H1 (cell line): ENCODE results near the gene DCAF6. TPM values are rescaled to one million over a fixed set of nuclear protein-coding genes. Genes with fewer than 3 reads are reported as not detected.

Experiments
- CTCF ChIA-PET: fragments of 300-600 bp; sonication (Branson Sonifier 250); formaldehyde crosslinking; loops from one replicate; lab custom pipeline; 2021; ENCODE audit not compliant: partially characterized antibody; lab: Charles Lee
- POLR2A ChIA-PET: fragments of 300-600 bp; sonication (Branson Sonifier 250); formaldehyde crosslinking; loops from one replicate; lab custom pipeline; 2021; ENCODE audit warnings: inconsistent platforms; ENCODE audit not compliant: partially characterized antibody; lab: Charles Lee
- DNase-seq, 2 experiments: peaks; one replicate each; pipeline versions ENCODE4 v3.0.0 to v3.0.0-alpha.2; 2010 to 2022; ENCODE audit warnings: low spot score in 2 of 2, low read depth in 1 of 2, mixed read lengths in 1 of 2
- FAIRE-seq: peaks from 2 replicates; lab custom pipeline; 2011; peaks lifted over from hg19 to GRCh38; lab: Jason Lieb, UNC
- H2AFZ ChIP-seq: 2 replicates; pipeline ENCODE4 v1.8.1; 2012; ENCODE audit warnings: low read length, inconsistent platforms
- H2AK5ac ChIP-seq: 2 replicates; pipeline ENCODE4 v1.6.1; 2013; ENCODE audit warnings: low read depth, low read length
- H2BK120ac ChIP-seq: replicated peaks from 2 replicates; pipeline ENCODE3; 2013; ENCODE audit warnings: low read depth, low read length, inconsistent platforms
- H2BK12ac ChIP-seq: 2 replicates; pipeline ENCODE4 v1.6.1; 2013; ENCODE audit warnings: low read depth, low read length
- H2BK15ac ChIP-seq: 2 replicates; pipeline ENCODE4 v1.6.1; 2013; ENCODE audit warnings: low read length
- H2BK20ac ChIP-seq: 2 replicates; pipeline ENCODE4 v1.6.1; 2013; ENCODE audit warnings: low read length
- H2BK5ac ChIP-seq: 2 replicates; pipeline ENCODE4 v1.6.1; 2013; ENCODE audit warnings: low read depth, low read length
- H3K14ac ChIP-seq: 2 replicates; pipeline ENCODE4 v1.6.1; 2013; ENCODE audit warnings: inconsistent platforms; ENCODE audit not compliant: insufficient read length
- H3K18ac ChIP-seq: 2 replicates; pipeline ENCODE4 v1.6.1; 2013; ENCODE audit warnings: low read length; ENCODE audit errors: extremely low read depth
- H3K23ac ChIP-seq: 2 replicates; pipeline ENCODE4 v1.6.1; 2013; ENCODE audit warnings: inconsistent platforms; ENCODE audit not compliant: insufficient read length
- H3K23me2 ChIP-seq: 2 replicates; pipeline ENCODE4 v1.6.1; 2013; ENCODE audit warnings: low read depth, low read length
- H3K27ac ChIP-seq: 2 replicates; pipeline ENCODE4 v1.6.1; 2011; ENCODE audit warnings: low read depth, low read length, inconsistent platforms
- H3K27me3 ChIP-seq, 4 experiments: replicated peaks in 1 of 4; 1 replicate in 1 of 4; 2 replicates in 3 of 4; pipeline versions ENCODE4 v1.6.1 to v1.8.1; 2011 to 2013; ENCODE audit warnings: low read length in 3 of 4, mild to moderate bottlenecking in 3 of 4, inconsistent platforms in 2 of 4, mixed read lengths in 2 of 4, moderate library complexity in 1 of 4; ENCODE audit not compliant: control insufficient read depth in 3 of 4, insufficient read depth in 3 of 4; ENCODE audit errors: extremely low read depth in 1 of 4
- H3K36me3 ChIP-seq, 4 experiments: 2 replicates each; pipeline versions ENCODE4 v1.6.1 to v1.8.1; 2011 to 2013; ENCODE audit warnings: mild to moderate bottlenecking in 4 of 4, low read length in 3 of 4, moderate library complexity in 2 of 4, control low read depth in 1 of 4, inconsistent platforms in 1 of 4; ENCODE audit not compliant: insufficient read depth in 4 of 4, control insufficient read depth in 2 of 4
- H3K4ac ChIP-seq: replicated peaks from 2 replicates; pipeline ENCODE3; 2013; ENCODE audit warnings: low read length, low read depth, mixed read lengths, inconsistent platforms; ENCODE audit not compliant: insufficient read length
- H3K4me1 ChIP-seq, 4 experiments: replicated peaks in 1 of 4; 1 replicate in 1 of 4; 2 replicates in 3 of 4; pipeline versions ENCODE4 v1.6.1 to v1.8.1; 2011 to 2013; ENCODE audit warnings: low read length in 3 of 4, inconsistent platforms in 2 of 4, mixed read lengths in 1 of 4; ENCODE audit not compliant: insufficient read depth in 4 of 4, control insufficient read depth in 3 of 4
- H3K4me2 ChIP-seq, 2 experiments: 2 replicates each; pipeline versions ENCODE4 v1.6.1 to v1.8.1; 2011 to 2013; ENCODE audit warnings: low read depth in 2 of 2, low read length in 2 of 2, control low read depth in 1 of 2, inconsistent platforms in 1 of 2, mild to moderate bottlenecking in 1 of 2; ENCODE audit not compliant: insufficient read depth in 1 of 2
- H3K4me3 ChIP-seq, 4 experiments: fragments of 200-600, 300-600 bp in 1 of 4; sonication (generic), shearing (Covaris generic), sonication (Bioruptor Twin) in 1 of 4; 2 replicates each; pipeline versions ENCODE4 v1.5.1 to v1.8.1; 2011 to 2016; ENCODE audit warnings: low read length in 4 of 4, low read depth in 3 of 4, control low read depth in 2 of 4, inconsistent platforms in 2 of 4, mild to moderate bottlenecking in 2 of 4, mixed read lengths in 1 of 4, moderate library complexity in 1 of 4; ENCODE audit not compliant: insufficient read depth in 2 of 4; ENCODE audit errors: extremely low read depth in 1 of 4
- H3K56ac ChIP-seq: replicated peaks from 2 replicates; pipeline ENCODE3; 2013; ENCODE audit warnings: low read depth, mild to moderate bottlenecking, mixed read lengths, low read length, inconsistent platforms; ENCODE audit not compliant: insufficient read length
- H3K79me1 ChIP-seq: 2 replicates; pipeline ENCODE4 v1.6.1; 2013; ENCODE audit warnings: low read depth, low read length, control low read depth
- H3K79me2 ChIP-seq, 2 experiments: 2 replicates each; pipeline versions ENCODE4 v1.6.1 to v1.8.1; 2012 to 2013; ENCODE audit warnings: low read length in 2 of 2, mild to moderate bottlenecking in 2 of 2, inconsistent platforms in 1 of 2; ENCODE audit not compliant: insufficient read depth in 2 of 2, control insufficient read depth in 1 of 2
- H3K9ac ChIP-seq, 4 experiments: replicated peaks in 1 of 4; 1 replicate in 1 of 4; 2 replicates in 3 of 4; pipeline versions ENCODE4 v1.6.1 to v1.8.1; 2011 to 2013; ENCODE audit warnings: low read depth in 3 of 4, low read length in 3 of 4, control low read depth in 2 of 4, mild to moderate bottlenecking in 2 of 4, moderate library complexity in 2 of 4, inconsistent platforms in 1 of 4; ENCODE audit errors: extremely low read depth in 1 of 4
- H3K9me3 ChIP-seq, 2 experiments: 2 replicates each; pipeline versions ENCODE4 v1.6.1 to v1.8.1; 2012 to 2013; ENCODE audit warnings: mild to moderate bottlenecking in 2 of 2, moderate library complexity in 2 of 2, control low read depth in 1 of 2, inconsistent platforms in 1 of 2, low read depth in 1 of 2, low read length in 1 of 2, mixed read lengths in 1 of 2; ENCODE audit not compliant: insufficient read depth in 2 of 2
- H4K20me1 ChIP-seq, 2 experiments: replicated peaks in 1 of 2; 2 replicates each; pipeline versions ENCODE3 to v1.8.1; 2011 to 2013; ENCODE audit warnings: inconsistent platforms in 2 of 2, low read length in 2 of 2, mild to moderate bottlenecking in 1 of 2; ENCODE audit not compliant: insufficient read depth in 2 of 2, control insufficient read depth in 1 of 2
- H4K5ac ChIP-seq: 2 replicates; pipeline ENCODE4 v1.6.1; 2013; ENCODE audit warnings: low read length, low read depth, mixed read lengths, inconsistent platforms; ENCODE audit not compliant: insufficient read length
- H4K8ac ChIP-seq: 2 replicates; pipeline ENCODE4 v1.8.0; 2013; ENCODE audit warnings: mild to moderate bottlenecking, moderate library complexity, low read length, inconsistent platforms; ENCODE audit not compliant: insufficient read depth; ENCODE audit errors: extremely low read depth
- H4K91ac ChIP-seq: replicated peaks from 2 replicates; pipeline ENCODE3; 2013; ENCODE audit warnings: low read length, mixed read lengths, inconsistent platforms; ENCODE audit not compliant: insufficient read length
- KDM5A ChIP-seq: fragments of 200-600 bp; IDR thresholded peaks from 2 replicates; pipeline ENCODE4 v1.7.1; 2012; ENCODE audit warnings: mild to moderate bottlenecking, low read length, inconsistent platforms, mixed read lengths
- WGBS, 2 experiments: shearing (Covaris generic) in 1 of 2; methylation state at CpG; one replicate each; pipeline versions ENCODE4 v1.1.6 to v1.1.7; 2013 to 2015; ENCODE audit warnings: low lambda C conversion rate in 2 of 2, mixed read lengths in 2 of 2, inconsistent platforms in 1 of 2, low coverage in 1 of 2, missing lambda C conversion rate in 1 of 2; ENCODE audit not compliant: insufficient replicate concordance in 2 of 2, insufficient coverage in 1 of 2, insufficient read length in 1 of 2; ENCODE audit errors: extremely low coverage in 1 of 2, missing lambda C conversion rate in 1 of 2; 5-methylcytosine and 5-hydroxymethylcytosine counted together
- polyA plus RNA-seq, 7 experiments: library from polyadenylated mRNA; depleted of rRNA in 3 of 7; stranded (reverse) in 5 of 7; unstranded in 2 of 7; fragments of >200 nt in 5 of 7; fragments of 200-250 nt in 2 of 7; gene quantifications; 1 replicate in 5 of 7; 2 replicates in 1 of 7; 4 replicates in 1 of 7; pipeline versions ENCODE4 v1.2.1 to v1.2.3, GENCODE V29; 2011 to 2013; ENCODE audit warnings: missing spikeins in 2 of 7, mixed read lengths in 2 of 7
- total RNA-seq: library from RNA; stranded (reverse); fragmentation: NEBNext Ultra II Directional; extraction: Animal tissue kit (Norgen Biotek cat#: 25700); gene quantifications from 2 replicates; pipeline ENCODE4 v1.2.1, GENCODE V29; 2021
- TF ChIP-seq, protein P1 (sequence below): IDR thresholded peaks from 2 replicates; pipeline ENCODE4 v1.6.1; 2012; ENCODE audit warnings: inconsistent platforms
- TF ChIP-seq, protein P2 (sequence below), 3 experiments: IDR thresholded peaks; 1 replicate in 2 of 3; 2 replicates in 1 of 3; pipeline versions ENCODE4 v1.5.1 to v1.6.1; 2011; ENCODE audit warnings: low read length in 3 of 3, mild to moderate bottlenecking in 3 of 3, inconsistent platforms in 2 of 3, low read depth in 1 of 3, moderate library complexity in 1 of 3; ENCODE audit not compliant: insufficient read depth in 1 of 3; ENCODE audit errors: control extremely low read depth in 1 of 3

DCAF6 gene
- total and polyA plus RNA-seq, 2 of the 8 experiments (the other 6 are each of a cell fraction or from before 2014, with no cell fraction given), result 12.3 to 17.4 TPM

DNA sequence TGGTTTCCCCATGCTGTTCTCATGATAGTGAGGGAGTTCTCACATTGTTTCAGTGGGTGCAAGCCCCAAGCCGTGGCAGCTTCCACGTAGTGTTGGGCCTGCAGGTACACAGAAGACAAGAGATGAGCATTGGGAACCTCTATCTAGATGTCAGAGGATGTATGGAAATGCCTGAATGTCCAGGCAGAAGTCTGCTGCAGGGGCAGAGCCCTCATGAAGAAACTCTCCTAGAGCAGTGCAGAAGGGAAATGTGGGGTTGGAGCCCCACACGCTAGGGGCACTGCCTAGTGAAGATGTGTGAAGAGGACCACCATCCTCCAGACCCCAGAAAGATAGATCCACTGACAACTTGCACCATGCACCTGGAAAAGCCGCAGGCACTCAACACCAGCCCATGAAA, 183.3 kb downstream of the DCAF6 start:
- H3K4me1 ChIP-seq, result no peaks in the 10 kb centered on the region
- no peak for DNase-seq
- H2AK5ac ChIP-seq, result no peak overlapping the region
- H4K5ac ChIP-seq, result no peak overlapping the region
- H3K27me3 ChIP-seq, result no peaks in the 10 kb centered on the region
- CTCF ChIA-PET, result interaction anchor here (0.6 to 1.7 kb wide), 5 partner anchors 8 to 120 kb away, joined by 3 to 10 read pairs (median 4); no protein-coding TSS in a partner anchor
- H3K79me1 ChIP-seq, result peaks cover 5% of the 10 kb centered on the region; the same call in 1 of the 2 replicates
- 87% methylated on average over 4 of the region's 4 CpGs; no CpG with 5 or more reads in 1 of the 2 experiments for WGBS, 2 experiments
- H3K23ac ChIP-seq, result no peak overlapping the region
- H2BK15ac ChIP-seq, result no peak overlapping the region
- no peak overlapping the region for H2AFZ ChIP-seq
- no peak overlapping the region for H3K9ac ChIP-seq
- no peak overlapping the region for H4K91ac ChIP-seq
- no peak overlapping the region for H3K14ac ChIP-seq
- H3K9me3 ChIP-seq, result peaks cover 0 to 3% of the 10 kb centered on the region in 2 experiments; a peak in 2 of 4 replicates
- POLR2A ChIA-PET, result interaction anchor here (1.0 kb wide), 1 partner anchor 15 kb away, joined by 4 read pairs; no protein-coding TSS in a partner anchor
- no peak overlapping the region for H3K4me3 ChIP-seq
- H3K4me2 ChIP-seq, result no peak overlapping the region
- H4K20me1 ChIP-seq, result peaks cover 0 to 1% of the 10 kb centered on the region in 2 experiments
- H2BK20ac ChIP-seq, result no peak overlapping the region
- no peak overlapping the region for H2BK5ac ChIP-seq
- no peak overlapping the region for H3K4ac ChIP-seq
- no peaks in the 10 kb centered on the region for H3K79me2 ChIP-seq
- no peaks in the 10 kb centered on the region for H3K23me2 ChIP-seq
- no peak overlapping the region for H2BK12ac ChIP-seq
- no peaks in the 10 kb centered on the region; a peak in 1 of 8 replicates for H3K36me3 ChIP-seq
- H3K18ac ChIP-seq, result no peak overlapping the region
- no peak overlapping the region for H3K27ac ChIP-seq
- no peak overlapping the region for H2BK120ac ChIP-seq
- FAIRE-seq, result no peak
- no peak overlapping the region for H4K8ac ChIP-seq
- H3K56ac ChIP-seq, result no peak overlapping the region
- no peak for TF ChIP-seq KDM5A
- TF ChIP-seq, protein P1, sequence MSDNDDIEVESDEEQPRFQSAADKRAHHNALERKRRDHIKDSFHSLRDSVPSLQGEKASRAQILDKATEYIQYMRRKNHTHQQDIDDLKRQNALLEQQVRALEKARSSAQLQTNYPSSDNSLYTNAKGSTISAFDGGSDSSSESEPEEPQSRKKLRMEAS, result no peak
- TF ChIP-seq, protein P2, sequence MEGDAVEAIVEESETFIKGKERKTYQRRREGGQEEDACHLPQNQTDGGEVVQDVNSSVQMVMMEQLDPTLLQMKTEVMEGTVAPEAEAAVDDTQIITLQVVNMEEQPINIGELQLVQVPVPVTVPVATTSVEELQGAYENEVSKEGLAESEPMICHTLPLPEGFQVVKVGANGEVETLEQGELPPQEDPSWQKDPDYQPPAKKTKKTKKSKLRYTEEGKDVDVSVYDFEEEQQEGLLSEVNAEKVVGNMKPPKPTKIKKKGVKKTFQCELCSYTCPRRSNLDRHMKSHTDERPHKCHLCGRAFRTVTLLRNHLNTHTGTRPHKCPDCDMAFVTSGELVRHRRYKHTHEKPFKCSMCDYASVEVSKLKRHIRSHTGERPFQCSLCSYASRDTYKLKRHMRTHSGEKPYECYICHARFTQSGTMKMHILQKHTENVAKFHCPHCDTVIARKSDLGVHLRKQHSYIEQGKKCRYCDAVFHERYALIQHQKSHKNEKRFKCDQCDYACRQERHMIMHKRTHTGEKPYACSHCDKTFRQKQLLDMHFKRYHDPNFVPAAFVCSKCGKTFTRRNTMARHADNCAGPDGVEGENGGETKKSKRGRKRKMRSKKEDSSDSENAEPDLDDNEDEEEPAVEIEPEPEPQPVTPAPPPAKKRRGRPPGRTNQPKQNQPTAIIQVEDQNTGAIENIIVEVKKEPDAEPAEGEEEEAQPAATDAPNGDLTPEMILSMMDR (IDR thresholded peaks at IDR 0.05; ENCODE audit: control extremely low read depth in 1 of 3, insufficient read depth in 1 of 3, low read depth in 1 of 3, low read length in 3 of 3), result no peak
